Measurements from ENCODE around the gene RALY.
A peak's percentile ranks its signal among the peaks of the same experiment; 100 is the strongest.

RALY gene

DNA sequence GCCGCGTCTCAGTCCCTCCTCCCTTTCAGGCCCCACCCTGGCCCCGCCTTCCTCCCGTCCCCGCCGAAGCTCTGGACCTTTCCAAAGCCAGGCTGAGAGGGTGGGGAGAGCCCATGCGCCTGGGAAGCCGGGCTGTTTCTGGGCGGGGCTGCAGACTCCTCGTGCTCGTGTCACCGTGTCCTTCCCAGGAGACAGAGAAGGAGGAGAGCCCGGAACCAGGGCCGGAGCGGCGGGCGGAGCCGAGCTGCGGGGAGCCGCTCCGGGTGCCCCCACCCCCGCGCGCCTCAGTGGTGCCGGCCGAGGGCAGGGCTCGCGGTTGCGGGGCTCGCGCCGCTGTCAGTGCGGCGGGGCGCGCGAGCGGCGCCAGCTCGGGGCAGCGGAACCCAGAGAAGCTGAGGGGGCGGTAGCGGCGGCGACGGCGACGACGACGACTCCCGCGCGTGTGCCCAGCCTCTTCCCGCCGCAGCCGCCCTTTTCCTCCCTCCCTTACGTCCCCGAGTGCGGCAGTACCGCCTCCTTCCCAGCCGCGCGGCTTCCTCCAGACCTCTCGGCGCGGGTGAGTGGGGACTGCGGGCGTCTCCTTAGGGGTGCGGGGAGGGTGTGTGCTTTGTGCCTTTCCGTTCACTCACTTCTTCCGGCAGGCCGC, at the start of gene RALY:
TSS of gene RALY (plus strand) at position 336 of the 646 bp plus-strand sequence. CDS start 78,164 bp downstream, outside the sequence.
- TF ChIP-seq RARB (CRISPR knock-in tag; IDR thresholded peaks at IDR 0.05) (no peak), SNAI2 (CRISPR knock-in tag; IDR thresholded peaks at IDR 0.05) (no peak), ESRRG (CRISPR knock-in tag; IDR thresholded peaks at IDR 0.05) (no peak), OSR1 (CRISPR knock-in tag; IDR thresholded peaks at IDR 0.05) (0 out of 2 replicates have a peak, but pooled peaks have one; percentile 28), ARNTL (CRISPR knock-in tag; IDR thresholded peaks at IDR 0.05; ENCODE audit: borderline replicate concordance, low read depth) (no peak), ZNF565 (CRISPR knock-in tag; conservative IDR thresholded peaks at IDR 0.05; ENCODE audit: low read depth) (no peak), CSDC2 (CRISPR knock-in tag; IDR thresholded peaks at IDR 0.05) (0 out of 2 replicates have a peak, but pooled peaks have one; percentile 63), GLIS3 (CRISPR knock-in tag; IDR thresholded peaks at IDR 0.05) (no peak), ZNF8 (CRISPR knock-in tag; IDR thresholded peaks at IDR 0.05) (peak; percentile 17; the same call in 1 of the 2 replicates), ZFP3 (CRISPR knock-in tag; IDR thresholded peaks at IDR 0.05) (no peak), TOX (CRISPR knock-in tag; IDR thresholded peaks at IDR 0.05; ENCODE audit: borderline replicate concordance) (no peak), ISL1 (CRISPR knock-in tag; IDR thresholded peaks at IDR 0.05) (no peak), ZC3H10 (CRISPR knock-in tag; IDR thresholded peaks at IDR 0.05) (no peak; the same call in 1 of the 2 replicates), TCF4 (CRISPR knock-in tag; IDR thresholded peaks at IDR 0.05; ENCODE audit: borderline replicate concordance) (no peak), ZFP30 (CRISPR knock-in tag; IDR thresholded peaks at IDR 0.05) (no peak), ZNF70 (CRISPR knock-in tag; IDR thresholded peaks at IDR 0.05) (0 out of 2 replicates have a peak, but pooled peaks have one; percentile 12), PPARA (CRISPR knock-in tag; IDR thresholded peaks at IDR 0.05; ENCODE audit: borderline replicate concordance) (no peak), BACH2 (CRISPR knock-in tag; IDR thresholded peaks at IDR 0.05; ENCODE audit: borderline replicate concordance) (no peak)
- TF ChIP-seq, protein P1, sequence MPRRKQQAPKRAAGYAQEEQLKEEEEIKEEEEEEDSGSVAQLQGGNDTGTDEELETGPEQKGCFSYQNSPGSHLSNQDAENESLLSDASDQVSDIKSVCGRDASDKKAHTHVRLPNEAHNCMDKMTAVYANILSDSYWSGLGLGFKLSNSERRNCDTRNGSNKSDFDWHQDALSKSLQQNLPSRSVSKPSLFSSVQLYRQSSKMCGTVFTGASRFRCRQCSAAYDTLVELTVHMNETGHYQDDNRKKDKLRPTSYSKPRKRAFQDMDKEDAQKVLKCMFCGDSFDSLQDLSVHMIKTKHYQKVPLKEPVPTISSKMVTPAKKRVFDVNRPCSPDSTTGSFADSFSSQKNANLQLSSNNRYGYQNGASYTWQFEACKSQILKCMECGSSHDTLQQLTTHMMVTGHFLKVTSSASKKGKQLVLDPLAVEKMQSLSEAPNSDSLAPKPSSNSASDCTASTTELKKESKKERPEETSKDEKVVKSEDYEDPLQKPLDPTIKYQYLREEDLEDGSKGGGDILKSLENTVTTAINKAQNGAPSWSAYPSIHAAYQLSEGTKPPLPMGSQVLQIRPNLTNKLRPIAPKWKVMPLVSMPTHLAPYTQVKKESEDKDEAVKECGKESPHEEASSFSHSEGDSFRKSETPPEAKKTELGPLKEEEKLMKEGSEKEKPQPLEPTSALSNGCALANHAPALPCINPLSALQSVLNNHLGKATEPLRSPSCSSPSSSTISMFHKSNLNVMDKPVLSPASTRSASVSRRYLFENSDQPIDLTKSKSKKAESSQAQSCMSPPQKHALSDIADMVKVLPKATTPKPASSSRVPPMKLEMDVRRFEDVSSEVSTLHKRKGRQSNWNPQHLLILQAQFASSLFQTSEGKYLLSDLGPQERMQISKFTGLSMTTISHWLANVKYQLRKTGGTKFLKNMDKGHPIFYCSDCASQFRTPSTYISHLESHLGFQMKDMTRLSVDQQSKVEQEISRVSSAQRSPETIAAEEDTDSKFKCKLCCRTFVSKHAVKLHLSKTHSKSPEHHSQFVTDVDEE (CRISPR knock-in tag; IDR thresholded peaks at IDR 0.05), result no peak
- TF ChIP-seq, protein P2, sequence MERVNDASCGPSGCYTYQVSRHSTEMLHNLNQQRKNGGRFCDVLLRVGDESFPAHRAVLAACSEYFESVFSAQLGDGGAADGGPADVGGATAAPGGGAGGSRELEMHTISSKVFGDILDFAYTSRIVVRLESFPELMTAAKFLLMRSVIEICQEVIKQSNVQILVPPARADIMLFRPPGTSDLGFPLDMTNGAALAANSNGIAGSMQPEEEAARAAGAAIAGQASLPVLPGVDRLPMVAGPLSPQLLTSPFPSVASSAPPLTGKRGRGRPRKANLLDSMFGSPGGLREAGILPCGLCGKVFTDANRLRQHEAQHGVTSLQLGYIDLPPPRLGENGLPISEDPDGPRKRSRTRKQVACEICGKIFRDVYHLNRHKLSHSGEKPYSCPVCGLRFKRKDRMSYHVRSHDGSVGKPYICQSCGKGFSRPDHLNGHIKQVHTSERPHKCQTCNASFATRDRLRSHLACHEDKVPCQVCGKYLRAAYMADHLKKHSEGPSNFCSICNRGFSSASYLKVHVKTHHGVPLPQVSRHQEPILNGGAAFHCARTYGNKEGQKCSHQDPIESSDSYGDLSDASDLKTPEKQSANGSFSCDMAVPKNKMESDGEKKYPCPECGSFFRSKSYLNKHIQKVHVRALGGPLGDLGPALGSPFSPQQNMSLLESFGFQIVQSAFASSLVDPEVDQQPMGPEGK (CRISPR knock-in tag; IDR thresholded peaks at IDR 0.05; ENCODE audit: borderline replicate concordance), result no peak
- TF ChIP-seq, protein P3, sequence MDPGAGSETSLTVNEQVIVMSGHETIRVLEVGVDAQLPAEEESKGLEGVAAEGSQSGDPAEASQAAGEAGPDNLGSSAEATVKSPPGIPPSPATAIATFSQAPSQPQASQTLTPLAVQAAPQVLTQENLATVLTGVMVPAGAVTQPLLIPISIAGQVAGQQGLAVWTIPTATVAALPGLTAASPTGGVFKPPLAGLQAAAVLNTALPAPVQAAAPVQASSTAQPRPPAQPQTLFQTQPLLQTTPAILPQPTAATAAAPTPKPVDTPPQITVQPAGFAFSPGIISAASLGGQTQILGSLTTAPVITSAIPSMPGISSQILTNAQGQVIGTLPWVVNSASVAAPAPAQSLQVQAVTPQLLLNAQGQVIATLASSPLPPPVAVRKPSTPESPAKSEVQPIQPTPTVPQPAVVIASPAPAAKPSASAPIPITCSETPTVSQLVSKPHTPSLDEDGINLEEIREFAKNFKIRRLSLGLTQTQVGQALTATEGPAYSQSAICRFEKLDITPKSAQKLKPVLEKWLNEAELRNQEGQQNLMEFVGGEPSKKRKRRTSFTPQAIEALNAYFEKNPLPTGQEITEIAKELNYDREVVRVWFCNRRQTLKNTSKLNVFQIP (CRISPR knock-in tag; IDR thresholded peaks at IDR 0.05; ENCODE audit: borderline replicate concordance, low read depth), result no peak
- TF ChIP-seq, protein P4, sequence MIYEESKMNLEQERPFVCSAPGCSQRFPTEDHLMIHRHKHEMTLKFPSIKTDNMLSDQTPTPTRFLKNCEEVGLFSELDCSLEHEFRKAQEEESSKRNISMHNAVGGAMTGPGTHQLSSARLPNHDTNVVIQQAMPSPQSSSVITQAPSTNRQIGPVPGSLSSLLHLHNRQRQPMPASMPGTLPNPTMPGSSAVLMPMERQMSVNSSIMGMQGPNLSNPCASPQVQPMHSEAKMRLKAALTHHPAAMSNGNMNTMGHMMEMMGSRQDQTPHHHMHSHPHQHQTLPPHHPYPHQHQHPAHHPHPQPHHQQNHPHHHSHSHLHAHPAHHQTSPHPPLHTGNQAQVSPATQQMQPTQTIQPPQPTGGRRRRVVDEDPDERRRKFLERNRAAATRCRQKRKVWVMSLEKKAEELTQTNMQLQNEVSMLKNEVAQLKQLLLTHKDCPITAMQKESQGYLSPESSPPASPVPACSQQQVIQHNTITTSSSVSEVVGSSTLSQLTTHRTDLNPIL (CRISPR knock-in tag; IDR thresholded peaks at IDR 0.05; ENCODE audit: low read depth), result no peak
- TF ChIP-seq, protein P5, sequence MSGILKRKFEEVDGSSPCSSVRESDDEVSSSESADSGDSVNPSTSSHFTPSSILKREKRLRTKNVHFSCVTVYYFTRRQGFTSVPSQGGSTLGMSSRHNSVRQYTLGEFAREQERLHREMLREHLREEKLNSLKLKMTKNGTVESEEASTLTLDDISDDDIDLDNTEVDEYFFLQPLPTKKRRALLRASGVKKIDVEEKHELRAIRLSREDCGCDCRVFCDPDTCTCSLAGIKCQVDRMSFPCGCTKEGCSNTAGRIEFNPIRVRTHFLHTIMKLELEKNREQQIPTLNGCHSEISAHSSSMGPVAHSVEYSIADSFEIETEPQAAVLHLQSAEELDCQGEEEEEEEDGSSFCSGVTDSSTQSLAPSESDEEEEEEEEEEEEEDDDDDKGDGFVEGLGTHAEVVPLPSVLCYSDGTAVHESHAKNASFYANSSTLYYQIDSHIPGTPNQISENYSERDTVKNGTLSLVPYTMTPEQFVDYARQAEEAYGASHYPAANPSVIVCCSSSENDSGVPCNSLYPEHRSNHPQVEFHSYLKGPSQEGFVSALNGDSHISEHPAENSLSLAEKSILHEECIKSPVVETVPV (CRISPR knock-in tag; IDR thresholded peaks at IDR 0.05), result no peak
- ATAC-seq, result peak; percentile 78

DNA sequence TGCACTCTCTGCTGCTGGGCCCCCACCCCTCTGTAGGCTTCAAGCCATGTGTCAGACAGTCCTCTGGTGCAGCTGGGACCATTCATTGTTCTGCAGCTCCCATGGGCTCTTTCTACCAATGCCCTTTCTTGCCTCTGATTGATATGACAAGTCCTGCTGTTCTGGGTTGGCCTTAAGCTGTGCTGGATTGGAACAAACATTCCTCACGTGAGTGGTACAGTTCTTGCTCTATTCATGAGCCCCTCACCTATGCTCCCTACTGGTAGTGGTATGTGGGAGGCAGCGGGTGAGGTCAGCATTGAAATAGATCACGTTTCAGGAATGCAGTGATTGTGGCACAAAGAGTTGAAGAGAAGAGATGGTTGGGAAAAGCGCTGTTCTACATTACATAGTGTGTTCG, 48.8 kb upstream of the RALY start:
- no peak for ATAC-seq
- TF ChIP-seq OSR1 (CRISPR knock-in tag; IDR thresholded peaks at IDR 0.05), result no peak
- no peak for TF ChIP-seq CSDC2 (CRISPR knock-in tag; IDR thresholded peaks at IDR 0.05)
- no peak for TF ChIP-seq BACH2 (CRISPR knock-in tag; IDR thresholded peaks at IDR 0.05; ENCODE audit: borderline replicate concordance)
- TF ChIP-seq GLIS3 (CRISPR knock-in tag; IDR thresholded peaks at IDR 0.05), result no peak
- no peak for TF ChIP-seq SNAI2 (CRISPR knock-in tag; IDR thresholded peaks at IDR 0.05)
- no peak for TF ChIP-seq TOX (CRISPR knock-in tag; IDR thresholded peaks at IDR 0.05; ENCODE audit: borderline replicate concordance)
- no peak for TF ChIP-seq PPARA (CRISPR knock-in tag; IDR thresholded peaks at IDR 0.05; ENCODE audit: borderline replicate concordance)
- no peak for TF ChIP-seq ZFP3 (CRISPR knock-in tag; IDR thresholded peaks at IDR 0.05)
- TF ChIP-seq ESRRG (CRISPR knock-in tag; IDR thresholded peaks at IDR 0.05), result no peak
- no peak for TF ChIP-seq ZFP30 (CRISPR knock-in tag; IDR thresholded peaks at IDR 0.05)
- TF ChIP-seq, protein P4 (CRISPR knock-in tag; IDR thresholded peaks at IDR 0.05; ENCODE audit: low read depth), result no peak
- TF ChIP-seq RARB (CRISPR knock-in tag; IDR thresholded peaks at IDR 0.05), result no peak
- no peak for TF ChIP-seq ZNF8 (CRISPR knock-in tag; IDR thresholded peaks at IDR 0.05)
- no peak for TF ChIP-seq ISL1 (CRISPR knock-in tag; IDR thresholded peaks at IDR 0.05)
- no peak for TF ChIP-seq TCF4 (CRISPR knock-in tag; IDR thresholded peaks at IDR 0.05; ENCODE audit: borderline replicate concordance)
- TF ChIP-seq, protein P3 (CRISPR knock-in tag; IDR thresholded peaks at IDR 0.05; ENCODE audit: borderline replicate concordance, low read depth), result no peak
